HG03103 (cell line): Measurements from ENCODE around the gene CPT1B.
"Not testable (repeated sequence)": the region's sequence is repeated elsewhere in the genome, so short reads cannot be mapped to it uniquely, and the experiment has no call there.

Experiments
- ATAC-seq: cut with Tn5 transposase; IDR thresholded peaks from one replicate; pipeline ENCODE4 v1.9.1; 2021; ENCODE audit warnings: low read depth; ENCODE audit not compliant: unreplicated experiment

The CPT1B gene

DNA sequence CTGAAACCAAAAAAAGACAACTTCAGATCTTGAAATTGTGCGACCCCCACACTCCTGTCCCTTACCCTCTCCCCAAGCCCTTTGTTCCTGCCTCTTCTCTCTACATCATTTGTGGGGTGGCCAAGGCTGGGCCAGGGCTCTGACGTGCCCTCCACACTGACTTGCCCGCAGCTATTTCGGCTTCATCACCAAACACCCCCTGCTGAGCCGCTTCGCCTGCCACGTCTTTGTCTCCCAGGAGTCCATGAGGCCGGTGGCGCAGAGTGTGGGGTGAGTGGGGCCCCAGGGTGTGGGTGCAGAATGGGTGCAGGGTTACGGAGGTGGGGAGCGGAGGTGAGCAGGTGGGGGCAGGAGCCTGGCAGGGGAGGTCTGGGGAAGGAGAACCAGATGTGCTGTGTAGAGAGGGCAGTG, 31.8 kb upstream of the CPT1B start:
- no peak for ATAC-seq

- no peak for ATAC-seq
These were observed 31.4 kb upstream of the CPT1B start for GRCh38 chr22:50609599-50609998.

DNA sequence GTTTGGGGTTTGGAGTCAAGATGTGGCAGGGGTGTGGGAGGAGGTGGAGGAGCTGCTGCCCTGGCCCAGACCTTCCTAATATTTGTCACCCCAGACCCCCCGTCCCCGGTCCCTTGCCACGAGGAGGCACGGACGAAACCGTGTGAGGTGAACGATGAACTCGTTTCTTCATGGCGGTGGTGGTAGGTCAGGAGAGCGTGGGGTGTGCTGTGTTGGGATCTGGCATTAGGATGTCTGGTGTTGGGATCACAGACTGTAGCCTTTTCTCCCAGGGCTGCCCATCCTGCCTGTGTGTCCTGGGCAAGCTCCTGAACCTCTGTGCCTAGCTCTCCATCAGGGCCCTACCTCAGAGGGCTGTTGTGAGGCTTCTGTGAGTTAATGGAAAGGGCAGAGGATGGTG, 30.8 kb upstream of the CPT1B start:
- ATAC-seq: no peak

GRCh38 chr22:50608058-50608840, 30.0 kb upstream of the CPT1B start:
- ATAC-seq: not testable (repeated sequence)

DNA sequence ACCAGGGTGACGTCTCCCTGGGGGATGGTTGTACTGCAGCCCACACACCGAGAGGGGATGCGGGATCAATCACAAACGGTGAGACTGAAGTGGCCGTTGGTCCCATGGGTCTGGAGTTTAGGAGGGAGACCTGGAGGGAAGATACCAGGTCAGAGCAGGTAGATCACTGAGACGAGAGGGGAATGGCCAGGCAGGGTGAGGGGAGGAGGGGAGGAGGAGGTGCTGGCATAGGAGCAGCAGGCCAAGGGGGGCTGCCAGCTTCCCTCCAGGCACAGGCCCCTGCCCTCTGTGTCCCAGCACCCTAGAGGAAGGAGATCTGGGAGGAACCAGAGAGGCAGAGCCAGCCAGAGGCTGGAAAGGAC, 29.4 kb upstream of the CPT1B start:
- no peak for ATAC-seq

- ATAC-seq: no peak
These were observed 28.9 kb upstream of the CPT1B start for GRCh38 chr22:50606946-50607658.

DNA sequence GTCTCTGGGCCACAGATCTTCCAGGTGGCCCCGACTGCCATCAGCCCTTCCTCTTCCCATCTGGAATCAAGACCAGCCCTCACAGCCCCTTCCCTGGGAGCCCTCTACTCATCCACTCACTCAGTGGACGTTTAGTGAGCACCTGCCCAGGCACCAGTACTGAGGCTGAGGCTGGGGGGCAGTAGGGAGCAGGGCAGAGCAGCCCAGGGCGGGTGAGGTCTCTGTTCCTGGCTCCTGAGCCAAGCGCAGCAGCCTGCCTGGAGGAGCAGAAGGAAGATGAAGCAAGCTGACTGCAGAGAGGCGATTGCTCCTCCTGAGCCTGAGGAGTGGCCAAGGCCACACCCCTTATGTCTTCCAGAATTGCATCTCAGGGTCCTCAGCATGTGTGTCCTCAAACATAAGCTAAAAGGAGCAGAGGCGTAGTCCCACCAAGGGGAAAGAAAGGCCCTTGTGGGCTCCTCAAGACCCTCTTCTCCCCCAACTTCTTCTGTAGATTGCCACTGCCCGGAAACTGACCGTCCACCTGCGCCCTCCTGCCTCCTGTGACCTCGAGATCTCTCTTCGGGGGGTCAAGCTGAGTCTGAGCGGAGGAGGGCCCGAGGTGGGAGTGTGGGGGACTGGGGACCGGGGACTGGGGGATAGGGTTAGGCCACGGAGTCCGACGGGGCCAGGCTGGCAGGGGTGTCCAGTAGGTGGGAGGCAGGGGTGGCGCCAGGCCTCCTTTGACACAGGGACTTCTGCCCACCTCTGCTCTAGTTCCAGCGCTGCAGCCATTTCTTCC, 28.1 kb upstream of the CPT1B start:
- ATAC-seq: no peak

DNA sequence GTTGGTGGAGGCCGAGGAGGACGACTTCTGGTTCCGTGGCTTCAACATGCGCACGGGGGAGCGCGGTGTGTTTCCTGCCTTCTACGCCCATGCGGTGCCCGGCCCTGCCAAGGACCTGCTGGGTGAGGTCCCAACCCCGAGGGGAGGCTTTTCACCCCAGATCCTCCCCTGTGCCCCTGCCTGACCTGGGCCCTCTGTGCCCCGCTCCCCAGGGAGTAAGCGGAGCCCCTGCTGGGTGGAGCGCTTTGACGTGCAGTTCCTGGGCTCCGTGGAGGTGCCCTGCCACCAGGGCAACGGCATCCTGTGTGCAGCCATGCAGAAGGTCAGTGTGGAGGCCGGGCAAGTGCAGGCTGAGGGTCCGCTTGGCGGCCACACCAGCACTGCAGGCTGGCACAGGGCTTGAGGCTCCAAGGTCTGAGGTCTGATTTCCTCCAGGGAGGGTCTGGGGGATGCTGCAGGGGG, 27.4 kb upstream of the CPT1B start:
- ATAC-seq: no peak

GRCh38 chr22:50605002-50605612, 26.9 kb upstream of the CPT1B start:
- no peak for ATAC-seq

DNA sequence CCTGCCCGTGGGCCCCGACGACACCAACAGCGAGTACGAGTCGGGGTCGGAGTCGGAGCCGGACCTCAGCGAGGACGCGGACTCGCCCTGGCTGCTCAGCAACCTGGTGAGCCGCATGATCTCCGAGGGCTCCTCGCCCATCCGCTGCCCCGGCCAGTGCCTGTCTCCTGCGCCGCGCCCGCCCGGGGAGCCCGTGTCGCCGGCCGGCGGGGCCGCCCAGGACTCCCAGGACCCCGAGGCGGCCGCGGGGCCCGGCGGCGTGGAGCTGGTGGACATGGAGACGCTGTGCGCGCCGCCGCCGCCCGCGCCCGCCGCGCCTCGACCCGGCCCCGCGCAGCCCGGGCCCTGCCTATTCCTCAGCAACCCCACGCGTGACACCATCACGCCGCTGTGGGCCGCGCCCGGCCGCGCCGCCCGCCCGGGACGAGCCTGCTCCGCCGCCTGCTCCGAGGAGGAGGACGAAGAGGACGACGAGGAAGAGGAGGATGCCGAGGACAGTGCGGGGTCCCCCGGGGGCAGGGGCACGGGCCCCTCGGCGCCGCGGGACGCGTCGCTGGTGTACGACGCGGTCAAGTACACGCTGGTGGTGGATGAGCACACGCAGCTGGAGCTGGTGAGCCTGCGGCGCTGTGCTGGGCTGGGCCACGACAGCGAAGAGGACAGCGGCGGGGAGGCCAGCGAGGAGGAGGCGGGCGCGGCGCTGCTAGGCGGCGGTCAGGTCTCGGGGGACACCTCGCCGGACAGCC, 26.2 kb upstream of the CPT1B start:
- ATAC-seq: no peak

DNA sequence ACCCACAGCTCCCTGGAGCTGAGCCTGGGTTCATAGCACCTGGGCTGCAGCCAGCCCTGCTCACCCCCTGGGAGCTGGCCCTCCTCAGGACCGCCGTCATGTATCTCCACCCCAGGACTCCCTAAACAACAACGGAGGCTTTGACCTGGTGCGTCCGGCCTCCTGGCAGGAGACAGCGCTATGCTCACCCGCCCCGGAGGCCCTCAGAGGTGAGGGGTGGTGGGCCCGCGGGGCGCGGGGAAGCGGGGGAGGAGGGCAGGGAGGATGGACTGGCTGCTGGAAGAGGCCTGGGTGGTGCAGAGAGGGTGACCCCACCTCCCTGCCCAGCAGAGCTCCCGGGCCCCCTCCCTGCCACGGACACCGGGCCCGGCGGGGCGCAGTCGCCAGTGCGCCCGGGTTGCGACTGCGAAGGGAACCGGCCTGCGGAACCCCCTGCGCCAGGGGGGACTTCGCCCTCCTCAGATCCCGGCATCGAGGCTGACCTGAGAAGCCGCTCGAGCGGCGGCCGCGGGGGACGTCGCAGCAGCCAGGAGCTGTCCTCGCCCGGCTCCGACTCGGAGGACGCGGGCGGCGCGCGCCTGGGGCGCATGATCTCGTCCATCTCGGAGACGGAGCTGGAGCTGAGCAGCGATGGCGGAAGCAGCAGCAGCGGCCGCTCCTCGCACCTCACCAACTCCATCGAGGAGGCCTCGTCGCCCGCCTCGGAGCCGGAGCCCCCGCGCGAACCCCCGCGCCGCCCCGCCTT, 25.5 kb upstream of the CPT1B start:
- no peak for ATAC-seq

- ATAC-seq: no peak
These were observed 24.1 kb upstream of the CPT1B start for GRCh38 chr22:50602338-50602700.

DNA sequence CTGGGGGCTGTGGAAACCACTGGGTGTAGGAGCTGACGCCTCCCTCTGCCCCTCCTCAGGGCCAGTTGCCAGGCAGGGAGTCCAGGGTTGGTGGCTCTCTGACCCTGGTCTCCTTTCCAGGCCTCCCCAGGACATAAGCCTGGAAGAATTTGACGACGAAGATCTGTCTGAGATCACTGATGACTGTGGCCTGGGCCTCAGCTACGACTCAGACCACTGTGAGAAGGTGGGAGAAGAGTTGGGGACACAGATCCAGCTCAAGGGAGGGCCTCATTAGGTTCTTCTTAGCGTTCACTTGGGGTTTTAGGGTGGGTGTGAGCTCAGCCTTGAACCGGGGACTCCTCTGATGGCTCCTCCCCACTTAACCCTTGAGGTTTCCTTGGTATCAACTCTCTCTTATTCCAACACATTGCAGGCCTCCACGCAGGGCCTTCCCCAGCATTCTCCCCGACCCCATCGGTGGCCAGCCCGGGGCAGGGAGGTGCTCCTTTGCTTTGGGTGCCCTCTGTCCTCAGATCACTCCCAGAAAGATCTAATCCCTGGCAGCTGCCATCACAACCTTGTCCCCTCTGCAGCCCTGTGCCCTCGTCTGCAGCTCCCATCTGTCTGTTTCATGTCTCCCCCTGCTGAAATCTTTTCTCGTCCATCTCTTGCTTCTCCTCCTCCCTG, 23.6 kb upstream of the CPT1B start:
- ATAC-seq: no peak

- ATAC-seq: no peak
These were observed 22.9 kb upstream of the CPT1B start for GRCh38 chr22:50600967-50601668.

DNA sequence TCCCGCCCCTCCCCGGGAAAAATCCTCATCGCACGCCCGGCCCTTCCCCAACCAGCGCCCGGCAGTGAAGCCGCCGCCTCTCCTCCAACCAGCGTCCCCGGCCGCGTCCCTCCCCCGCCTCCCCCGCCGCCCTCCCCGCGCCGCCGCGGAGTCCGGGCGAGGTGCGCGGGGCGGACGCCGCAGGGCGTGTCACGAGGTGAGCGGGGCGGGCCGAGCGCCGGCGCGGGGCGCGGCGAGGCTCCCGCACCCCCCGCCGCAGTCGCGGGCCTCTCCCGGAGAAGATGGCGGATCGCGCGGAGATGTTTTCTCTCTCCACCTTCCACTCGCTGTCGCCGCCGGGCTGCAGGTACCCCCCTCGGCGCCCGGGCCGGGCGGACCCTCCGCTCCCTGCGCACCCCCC, 22.3 kb upstream of the CPT1B start, which contains the start of gene MAPK8IP2:
TSS of gene MAPK8IP2 (plus strand) at position 256 of the 400 bp plus-strand sequence. CDS start at position 282, 26 bp downstream.
- ATAC-seq: no peak

DNA sequence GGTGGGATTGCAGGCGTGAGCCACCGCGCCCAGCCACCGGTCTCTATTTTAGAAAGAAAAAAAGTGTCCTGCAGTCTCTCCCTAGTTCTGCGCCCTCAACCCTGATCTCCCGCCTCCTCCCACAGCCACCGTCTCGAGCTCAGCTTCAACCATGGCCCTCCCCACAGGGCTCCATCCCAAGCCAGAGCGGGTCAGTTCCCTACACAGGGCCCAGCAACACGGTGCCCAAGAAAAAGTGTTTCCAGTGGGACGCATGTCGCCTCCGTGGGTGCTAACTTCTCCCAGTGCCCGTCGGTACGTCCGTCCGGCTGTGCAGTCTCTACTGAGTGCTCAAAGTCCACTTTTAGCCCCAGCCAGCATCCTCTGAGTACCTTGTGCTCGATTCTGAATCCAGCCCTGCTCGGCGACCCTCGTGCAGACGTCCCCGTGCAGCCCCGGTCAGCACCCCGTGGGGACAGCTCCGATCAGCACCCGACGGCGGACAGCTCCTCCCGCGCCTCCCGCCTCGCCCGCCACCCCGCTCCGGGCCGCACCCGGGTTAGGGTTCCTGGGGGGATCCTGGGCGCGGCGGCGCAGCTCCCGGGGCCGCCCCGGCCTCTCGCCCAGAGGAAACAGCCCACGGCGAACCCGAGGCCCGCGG, 21.7 kb upstream of the CPT1B start:
- no peak for ATAC-seq

DNA sequence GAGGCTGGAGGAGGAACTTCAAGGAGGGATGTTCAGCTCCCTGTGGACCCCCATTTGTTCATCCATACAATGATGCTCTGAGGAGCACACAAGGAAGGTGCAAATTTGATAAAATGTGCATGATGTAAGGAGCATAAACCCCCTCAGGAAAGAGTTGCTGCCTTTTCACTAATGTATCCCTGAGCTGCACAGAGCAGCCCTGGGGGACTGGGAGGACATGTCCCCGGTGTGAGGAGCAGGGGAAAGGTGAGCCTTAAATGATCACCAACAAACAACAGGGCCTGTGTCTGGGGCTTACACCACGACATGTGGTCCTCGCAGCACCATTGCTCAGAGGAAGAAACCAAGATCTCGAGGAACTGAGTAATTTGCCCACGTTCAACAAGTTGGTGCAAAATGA, 18.9 kb upstream of the CPT1B start:
- ATAC-seq: no peak

- ATAC-seq: no peak
These were observed 17.0 kb upstream of the CPT1B start for GRCh38 chr22:50595189-50595588.
